B cell (primary cell): ENCODE results near the gene GORASP1.

Experiments
- EZH2 ChIP-seq: IDR thresholded peaks from 2 replicates; pipeline ENCODE4 v1.6.1; 2012; ENCODE audit warnings: borderline replicate concordance, low read depth, mild to moderate bottlenecking, moderate library complexity, low read length; ENCODE audit not compliant: insufficient read depth, poor library complexity, severe bottlenecking
- TF ChIP-seq, protein P1 (sequence below): fragments of 200-600 bp; IDR thresholded peaks from one replicate; pipeline ENCODE4 v1.8.0; 2022; ENCODE audit warnings: antibody characterized with exemption, mild to moderate bottlenecking

DNA sequence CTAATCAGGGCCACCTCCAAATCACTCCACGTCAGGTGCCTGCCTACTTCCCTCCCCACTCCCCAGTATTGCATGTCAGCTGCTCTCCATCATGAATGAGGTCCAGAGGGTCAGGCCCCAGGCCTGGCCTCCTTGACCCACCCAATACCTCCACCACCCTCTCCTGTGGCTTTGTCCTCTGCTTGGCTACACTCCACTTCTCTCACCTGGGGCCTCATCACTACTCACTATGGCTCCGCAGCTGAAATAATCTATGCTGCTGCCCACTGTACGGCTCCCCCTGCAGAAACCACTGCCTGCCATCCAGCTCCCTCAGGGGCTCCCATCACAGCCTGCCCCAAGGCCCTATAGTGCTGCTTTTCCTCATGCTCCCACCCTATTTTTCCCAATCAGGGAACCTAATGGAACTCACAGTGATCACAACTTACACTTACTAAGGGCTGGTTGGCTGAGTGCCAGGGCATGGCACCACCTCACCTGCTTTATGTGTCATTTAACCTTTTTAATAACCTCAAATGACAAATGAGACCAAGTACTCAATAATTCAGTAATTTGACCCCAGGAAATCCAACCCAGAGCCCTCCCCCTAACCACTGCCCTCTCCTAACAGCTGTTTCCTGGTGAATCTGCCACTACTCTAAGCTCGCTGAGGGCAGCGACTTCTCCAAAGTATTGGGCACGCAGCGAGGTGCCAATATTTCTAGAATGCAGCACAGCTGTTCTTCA is 2.3 kb downstream of the GORASP1 start:
- TF ChIP-seq EZH2 = no peak
- TF ChIP-seq, protein P1, sequence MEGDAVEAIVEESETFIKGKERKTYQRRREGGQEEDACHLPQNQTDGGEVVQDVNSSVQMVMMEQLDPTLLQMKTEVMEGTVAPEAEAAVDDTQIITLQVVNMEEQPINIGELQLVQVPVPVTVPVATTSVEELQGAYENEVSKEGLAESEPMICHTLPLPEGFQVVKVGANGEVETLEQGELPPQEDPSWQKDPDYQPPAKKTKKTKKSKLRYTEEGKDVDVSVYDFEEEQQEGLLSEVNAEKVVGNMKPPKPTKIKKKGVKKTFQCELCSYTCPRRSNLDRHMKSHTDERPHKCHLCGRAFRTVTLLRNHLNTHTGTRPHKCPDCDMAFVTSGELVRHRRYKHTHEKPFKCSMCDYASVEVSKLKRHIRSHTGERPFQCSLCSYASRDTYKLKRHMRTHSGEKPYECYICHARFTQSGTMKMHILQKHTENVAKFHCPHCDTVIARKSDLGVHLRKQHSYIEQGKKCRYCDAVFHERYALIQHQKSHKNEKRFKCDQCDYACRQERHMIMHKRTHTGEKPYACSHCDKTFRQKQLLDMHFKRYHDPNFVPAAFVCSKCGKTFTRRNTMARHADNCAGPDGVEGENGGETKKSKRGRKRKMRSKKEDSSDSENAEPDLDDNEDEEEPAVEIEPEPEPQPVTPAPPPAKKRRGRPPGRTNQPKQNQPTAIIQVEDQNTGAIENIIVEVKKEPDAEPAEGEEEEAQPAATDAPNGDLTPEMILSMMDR = no peak
